Cardiac muscle cell (in vitro differentiated cells and primary cell): ENCODE results near the gene PCDHA2. TPM values are rescaled to one million over a fixed set of nuclear protein-coding genes. Genes with fewer than 3 reads are reported as not detected.
"Not testable (repeated sequence)": the region's sequence is repeated elsewhere in the genome, so short reads cannot be mapped to it uniquely, and the experiment has no call there.

Source experiments
- DNase-seq, 2 donors: peaks; one replicate each; pipeline versions ENCODE4 v3.0.0 to v3.0.0-alpha.2; 2010 to 2017; ENCODE audit warnings: low read depth in 1 of 2, low spot score in 1 of 2
- H3K27ac ChIP-seq: fragments of 200-600 bp; sonication (generic); 2 replicates; pipeline ENCODE4 v1.5.1; 2016
- H3K27me3 ChIP-seq: fragments of 200-600 bp; sonication (generic); 2 replicates; pipeline ENCODE4 v1.6.0; 2016; ENCODE audit warnings: control low read depth
- H3K36me3 ChIP-seq: fragments of 200-600 bp; sonication (generic); 2 replicates; pipeline ENCODE4 v1.5.1; 2016; ENCODE audit warnings: control low read depth
- H3K4me1 ChIP-seq: fragments of 200-600 bp; sonication (generic); 2 replicates; pipeline ENCODE4 v1.8.1; 2017; ENCODE audit warnings: low read depth, mild to moderate bottlenecking, mixed run types
- H3K4me3 ChIP-seq: fragments of 200-600 bp; sonication (generic); 2 replicates; pipeline ENCODE4 v1.5.1; 2016; ENCODE audit warnings: mild to moderate bottlenecking
- H3K9me3 ChIP-seq: fragments of 200-600 bp; sonication (generic); 2 replicates; pipeline ENCODE4 v1.5.1; 2017; ENCODE audit warnings: low read depth, mild to moderate bottlenecking, control low read depth
- CTCF ChIP-seq: IDR thresholded peaks from 2 replicates; pipeline ENCODE4 v1.5.1; 2012; ENCODE audit warnings: low read depth, mild to moderate bottlenecking, low read length
- polyA plus RNA-seq: library from polyadenylated mRNA; unstranded; fragments of >200 nt; fragmentation: Nextera tagmentation; extraction: Ambion mirVana; gene quantifications from 2 replicates; pipeline ENCODE4 v1.2.1, GENCODE V29; 2016
- total RNA-seq: library from RNA; depleted of rRNA; stranded (reverse); fragments of >200 nt; gene quantifications from 2 replicates; pipeline ENCODE4 v1.2.3, GENCODE V29; 2016

The PCDHA2 gene
- total and polyA plus RNA-seq, 2 experiments from 2014 or later = 4.5 to 5.3 TPM

- Histone ChIP-seq H3K9me3 (peaks cover 3% of the 10 kb centered on the region), H3K4me1 (no peaks in the 10 kb centered on the region), H3K4me3 (no peak within 1 kb of the TSS), H3K27me3 (no peaks in the 10 kb centered on the region), H3K27ac (no peak within 1 kb of the TSS), H3K36me3 (peaks cover 5% of the 10 kb centered on the region)
- peak; percentile 18 for TF ChIP-seq CTCF
- DNase-seq = peak in 1 of 2 donors; percentile 40
These were observed 6.3 kb downstream of the PCDHA2 start, which contains the start of gene PCDHA3 for GRCh38 chr5:140800816-140801493. PCDHA3 (plus strand) TSS chr5:140801057.

DNA sequence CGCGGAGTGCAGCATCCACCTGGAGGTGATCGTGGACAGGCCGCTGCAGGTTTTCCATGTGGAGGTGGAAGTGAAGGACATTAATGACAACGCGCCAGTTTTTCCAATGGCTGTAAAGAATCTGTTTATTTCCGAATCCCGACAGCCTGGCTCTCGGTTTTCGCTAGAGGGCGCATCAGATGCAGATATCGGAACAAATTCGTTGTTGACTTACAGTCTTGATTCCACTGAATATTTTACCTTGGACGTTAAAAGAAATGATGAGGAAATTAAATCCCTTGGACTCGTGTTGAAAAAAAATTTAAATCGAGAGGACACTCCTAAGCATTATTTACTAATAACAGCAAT lies 6.8 kb downstream of the PCDHA2 start:
- H3K4me3 ChIP-seq = no peak overlapping the region
- peaks cover 3% of the 10 kb centered on the region for H3K9me3 ChIP-seq
- H3K36me3 ChIP-seq = peaks cover 5% of the 10 kb centered on the region
- no peak for DNase-seq
- TF ChIP-seq CTCF = peak; percentile 22
- no peaks in the 10 kb centered on the region for H3K27me3 ChIP-seq
- H3K4me1 ChIP-seq = no peaks in the 10 kb centered on the region
- no peak overlapping the region for H3K27ac ChIP-seq

DNA sequence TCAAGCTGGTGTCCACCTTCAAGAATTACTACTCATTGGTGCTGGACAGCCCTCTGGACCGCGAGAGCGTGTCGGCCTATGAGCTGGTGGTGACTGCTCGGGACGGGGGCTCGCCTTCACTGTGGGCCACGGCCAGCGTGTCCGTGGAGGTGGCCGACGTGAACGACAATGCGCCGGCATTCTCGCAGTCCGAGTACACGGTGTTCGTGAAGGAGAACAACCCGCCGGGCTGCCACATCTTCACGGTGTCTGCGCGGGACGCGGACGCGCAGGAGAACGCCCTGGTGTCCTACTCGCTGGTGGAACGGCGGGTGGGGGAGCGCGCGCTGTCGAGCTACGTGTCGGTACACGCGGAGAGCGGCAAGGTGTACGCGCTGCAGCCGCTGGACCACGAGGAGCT lies 7.7 kb downstream of the PCDHA2 start:
- not testable (repeated sequence) for H3K36me3 ChIP-seq, H3K4me3 ChIP-seq, DNase-seq, H3K9me3 ChIP-seq, H3K4me1 ChIP-seq, H3K27ac ChIP-seq, H3K27me3 ChIP-seq

DNA sequence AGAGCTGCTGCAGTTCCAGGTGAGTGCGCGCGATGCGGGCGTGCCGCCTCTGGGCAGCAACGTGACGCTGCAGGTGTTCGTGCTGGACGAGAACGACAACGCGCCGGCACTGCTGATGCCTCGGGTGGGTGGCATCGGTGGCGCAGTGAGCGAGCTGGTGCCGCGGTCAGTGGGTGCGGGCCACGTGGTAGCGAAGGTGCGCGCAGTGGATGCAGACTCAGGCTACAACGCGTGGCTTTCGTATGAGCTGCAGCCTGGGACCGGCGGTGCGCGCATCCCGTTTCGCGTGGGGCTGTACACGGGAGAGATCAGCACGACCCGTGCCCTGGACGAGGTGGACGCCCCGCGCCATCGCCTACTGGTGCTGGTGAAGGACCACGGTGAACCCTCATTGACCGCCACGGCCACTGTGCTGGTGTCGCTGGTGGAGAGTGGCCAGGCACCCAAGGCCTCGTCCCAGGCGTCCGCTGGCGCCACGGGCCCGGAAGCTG lies 8.2 kb downstream of the PCDHA2 start:
- Histone ChIP-seq H3K4me3 (no peak overlapping the region), H3K9me3 (peaks cover 3% of the 10 kb centered on the region), H3K27me3 (no peaks in the 10 kb centered on the region), H3K27ac (no peak overlapping the region), H3K4me1 (no peaks in the 10 kb centered on the region), H3K36me3 (peaks cover 5% of the 10 kb centered on the region)
- no peak for DNase-seq
- TF ChIP-seq CTCF = no peak

DNA sequence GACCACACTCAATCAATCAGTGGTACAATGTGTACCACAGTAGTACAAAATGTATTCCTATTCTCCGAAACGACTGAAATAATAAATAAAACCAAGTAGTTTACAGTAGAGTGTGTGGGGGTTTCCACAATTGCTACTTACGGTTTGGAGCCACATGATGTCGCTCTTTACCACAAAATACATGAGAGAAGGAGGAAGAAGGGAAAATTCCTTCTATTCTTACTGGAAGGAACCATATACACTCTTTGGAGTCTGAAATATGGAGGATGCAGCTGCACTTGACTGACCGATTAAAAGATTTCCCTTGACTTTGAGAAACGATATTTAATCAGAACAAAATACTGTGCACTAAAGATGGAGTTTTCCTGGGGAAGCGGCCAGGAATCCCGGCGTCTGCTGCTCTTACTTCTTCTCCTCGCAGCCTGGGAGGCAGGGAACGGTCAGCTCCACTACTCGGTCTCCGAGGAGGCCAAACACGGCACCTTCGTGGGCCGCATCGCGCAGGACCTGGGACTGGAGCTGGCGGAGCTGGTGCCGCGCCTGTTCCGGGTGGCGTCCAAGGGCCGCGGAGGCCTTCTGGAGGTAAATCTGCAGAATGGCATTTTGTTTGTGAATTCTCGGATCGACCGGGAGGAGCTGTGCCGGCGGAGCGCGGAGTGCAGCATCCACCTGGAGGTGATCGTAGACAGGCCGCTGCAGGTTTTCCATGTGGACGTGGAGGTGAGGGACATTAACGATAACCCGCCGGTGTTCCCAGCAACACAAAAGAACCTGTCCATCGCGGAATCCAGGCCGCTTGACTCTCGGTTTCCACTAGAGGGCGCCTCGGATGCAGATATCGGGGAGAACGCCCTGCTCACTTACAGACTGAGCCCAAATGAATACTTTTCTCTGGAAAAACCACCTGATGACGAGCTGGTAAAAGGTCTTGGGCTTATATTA lies 12.5 kb downstream of the PCDHA2 start, which contains the start of gene PCDHA4:
PCDHA4 (plus strand) TSS at position 235 of the 942 bp plus-strand sequence.
- DNase-seq = peak; percentile 6 to 67
- H3K9me3 ChIP-seq = no peaks in the 10 kb centered on the region

GRCh38 chr5:140808241-140808888 lies 13.7 kb downstream of the PCDHA2 start:
- not testable (repeated sequence) for H3K4me3 ChIP-seq, H3K27ac ChIP-seq, DNase-seq, H3K4me1 ChIP-seq, H3K27me3 ChIP-seq, H3K9me3 ChIP-seq, H3K36me3 ChIP-seq

More for the DNA sequence above, 12.5 kb downstream of the PCDHA2 start, which contains the start of gene PCDHA4:
- no peaks in the 10 kb centered on the region for H3K36me3 ChIP-seq
- H3K4me3 ChIP-seq = peak within 1 kb of the TSS; percentile 38
- no peak within 1 kb of the TSS for H3K27ac ChIP-seq
- peak; percentile 26 for TF ChIP-seq CTCF
- peaks cover 4% of the 10 kb centered on the region for H3K4me1 ChIP-seq
- no peaks in the 10 kb centered on the region for H3K27me3 ChIP-seq
